NOMO-1 treated with dmso at 0.1 percent for 144 hours (cell line): ENCODE measurements around the gene USP49.
A peak's percentile ranks its signal among the peaks of the same experiment; 100 is the strongest.
"Not testable (repeated sequence)": the region's sequence is repeated elsewhere in the genome, so short reads cannot be mapped to it uniquely, and the experiment has no call there.

Source experiments
- DNase-seq: peaks from one replicate; lab custom pipeline; 2025; ENCODE audit not compliant: unreplicated experiment; lab: John Stamatoyannopoulos, UW

USP49 gene

DNA sequence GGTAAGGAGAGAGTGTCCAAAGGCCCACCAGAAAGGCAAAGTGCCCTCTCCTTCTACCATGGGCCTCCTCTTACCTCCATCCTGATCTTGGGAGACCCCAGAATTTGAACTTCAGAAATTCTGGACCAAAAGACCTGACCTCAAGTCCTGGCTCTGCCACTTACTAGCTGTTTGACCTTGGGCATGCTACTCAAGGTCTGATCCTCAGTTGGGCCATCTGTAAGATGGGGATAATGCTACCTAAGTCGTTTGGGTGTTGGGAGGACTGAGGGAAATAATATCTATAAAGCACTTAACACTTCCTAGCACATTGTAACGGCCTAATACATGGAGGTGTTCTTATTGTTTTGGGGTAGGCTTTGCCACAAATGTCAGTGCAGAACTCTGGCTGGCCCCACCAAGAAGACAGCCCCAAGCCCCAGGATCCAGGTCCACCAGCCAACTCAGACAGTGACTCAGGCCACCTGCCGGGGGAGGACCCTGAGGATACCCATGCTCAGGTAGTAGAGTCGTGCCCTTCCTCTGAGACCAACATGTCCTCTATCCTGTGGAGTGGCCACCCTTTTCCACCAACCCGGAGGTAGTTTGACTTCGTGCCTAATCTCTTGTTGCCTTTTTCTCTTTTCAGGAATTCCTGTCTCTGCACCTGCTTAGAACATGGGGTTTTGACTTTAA, 111.9 kb downstream of the USP49 start:
- no peak for DNase-seq

DNA sequence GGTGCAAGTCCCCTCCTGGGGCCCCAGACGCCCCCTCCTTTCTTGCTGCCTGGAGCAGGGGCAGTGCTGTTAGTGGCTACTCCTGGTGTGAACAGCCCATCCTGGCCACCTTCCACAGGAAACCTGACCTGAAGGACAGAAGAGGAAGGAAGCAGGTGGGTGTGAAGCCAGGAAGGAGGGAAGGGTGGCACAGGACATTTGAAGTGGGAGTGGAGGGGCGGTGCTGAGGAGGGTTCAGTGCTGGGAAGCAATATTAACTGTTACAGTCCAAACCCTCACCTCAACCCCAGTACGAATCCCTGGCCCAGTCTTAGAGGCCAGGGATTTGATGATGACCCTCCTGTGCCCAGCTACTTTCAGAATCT, 113.8 kb downstream of the USP49 start:
- no peak for DNase-seq

DNA sequence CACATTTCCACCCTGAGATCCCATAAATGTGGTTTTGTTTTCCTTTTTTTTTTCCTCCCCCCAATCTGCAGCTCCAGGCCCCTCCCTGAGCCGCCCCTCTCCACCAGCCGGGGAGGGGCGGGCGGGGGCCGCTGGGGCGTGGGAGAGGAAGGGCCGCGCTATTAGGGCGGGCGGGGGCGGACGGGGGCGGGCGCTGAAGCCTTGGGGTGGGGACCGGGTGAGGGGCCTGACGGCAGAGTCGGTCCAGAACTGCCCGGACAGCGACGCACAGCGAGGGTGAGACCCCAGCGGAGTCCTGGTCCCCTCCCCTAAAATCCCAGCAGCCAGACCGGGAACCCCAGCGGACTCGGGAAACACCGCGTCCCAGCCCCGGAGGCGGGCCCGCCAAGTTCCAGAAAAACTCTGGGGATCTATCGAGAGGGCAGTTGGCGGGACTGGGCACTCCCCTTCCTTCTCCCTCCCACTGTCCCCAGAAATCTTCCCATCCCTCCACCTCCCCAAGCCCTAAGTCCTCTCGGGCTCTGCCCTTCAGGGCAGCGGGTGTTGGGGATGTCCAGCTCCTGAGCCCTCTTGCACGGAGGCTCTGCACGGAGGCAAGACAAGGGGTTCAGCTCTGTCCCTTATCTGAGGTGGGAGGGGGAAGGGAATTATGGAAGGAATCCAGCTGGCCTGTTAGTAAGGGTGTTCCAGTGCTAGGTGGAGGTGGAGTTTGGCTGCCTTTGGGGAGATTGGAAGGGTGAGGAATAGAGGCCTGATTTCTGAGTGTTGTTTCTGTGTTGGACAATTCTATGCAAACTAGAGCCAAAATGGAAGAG, 114.4 kb downstream of the USP49 start, which contains the start of gene PRICKLE4:
Gene PRICKLE4, plus strand, starts transcription at position 232 of the 815 bp plus-strand sequence. CDS start 2,692 bp downstream, outside the sequence.
- DNase-seq: no peak

DNA sequence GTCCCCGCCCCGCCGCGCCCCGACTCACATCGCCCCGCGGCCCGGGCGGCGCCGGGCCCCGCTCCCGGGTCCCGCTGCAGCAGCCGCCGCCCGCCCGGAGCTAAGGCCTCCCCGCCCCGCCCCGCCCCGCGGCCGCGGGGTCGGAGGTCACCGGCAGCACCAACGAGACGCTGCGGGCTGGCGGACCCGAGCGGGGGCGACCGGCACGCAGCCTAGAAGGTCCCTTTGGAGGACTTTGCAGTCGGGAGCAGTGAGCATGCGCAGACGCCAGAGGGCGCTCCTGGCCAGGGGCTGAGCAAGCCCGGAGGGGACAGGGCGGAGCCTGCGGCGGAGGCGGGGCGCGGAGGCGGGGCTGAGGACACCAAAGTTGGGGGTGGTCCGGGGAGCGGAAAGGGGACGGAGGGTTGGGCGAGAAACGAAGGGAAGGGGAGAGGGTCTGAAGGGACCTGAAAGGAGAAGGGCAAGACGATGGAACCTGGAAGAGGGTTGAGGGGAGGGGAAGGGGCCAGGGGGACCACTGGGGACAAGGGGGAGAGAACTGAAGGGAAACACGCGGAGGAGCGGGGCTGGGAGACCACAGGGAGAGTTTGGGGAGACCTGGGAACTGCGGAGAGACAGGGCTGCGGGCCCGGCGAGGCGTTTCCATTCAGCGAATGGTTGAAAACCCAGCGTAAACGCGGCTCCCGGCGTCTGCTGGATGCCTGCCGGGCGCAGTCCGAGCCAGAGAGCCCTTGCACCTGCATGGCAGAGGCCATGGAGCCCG, 115.2 kb downstream of the USP49 start, which contains the start of gene FRS3:
Gene FRS3, minus strand, starts transcription at position 113 of the 763 bp plus-strand sequence. CDS start 2,913 bp downstream, outside the sequence.
- peak; percentile 92 for DNase-seq

DNA sequence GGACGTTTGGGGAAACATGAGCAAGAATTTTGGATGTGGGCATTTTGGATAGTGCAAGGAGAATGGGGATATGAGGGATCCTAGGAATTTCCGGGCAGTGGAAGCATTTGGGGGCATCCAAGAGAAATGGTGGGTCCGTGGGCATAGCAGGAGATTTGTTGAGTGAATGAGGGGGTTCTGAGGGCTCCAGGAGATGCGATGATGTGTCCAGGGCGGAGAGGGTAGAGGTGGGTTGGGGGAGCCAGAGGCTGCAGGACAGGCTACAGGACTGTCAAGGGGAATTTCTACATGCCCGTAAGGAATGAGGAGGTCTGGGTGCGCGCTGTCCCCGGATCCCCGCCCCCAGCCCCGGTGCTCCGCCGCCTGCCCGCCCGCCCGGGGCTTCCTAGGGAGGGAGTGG, 115.8 kb downstream of the USP49 start:
- no peak for DNase-seq

DNA sequence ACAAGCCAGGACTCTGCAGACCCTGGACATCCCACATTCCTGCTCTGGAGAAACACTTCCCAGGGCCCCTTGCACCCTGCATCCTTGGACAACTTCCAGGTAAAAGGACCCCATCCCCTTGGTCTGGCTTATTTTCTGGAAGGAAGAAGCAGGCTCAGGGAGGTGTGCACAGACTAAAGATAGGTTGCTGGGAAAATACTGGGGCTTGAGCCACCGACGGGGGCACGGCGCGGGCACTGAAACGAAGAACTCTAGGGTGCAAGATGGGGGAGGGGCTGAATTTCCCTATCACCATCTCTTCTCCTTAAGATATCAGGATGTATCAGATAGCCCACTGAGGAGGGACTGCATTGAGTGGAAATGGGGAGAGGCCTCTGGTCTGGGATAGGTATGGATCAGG, 116.3 kb downstream of the USP49 start:
- DNase-seq: no peak

DNA sequence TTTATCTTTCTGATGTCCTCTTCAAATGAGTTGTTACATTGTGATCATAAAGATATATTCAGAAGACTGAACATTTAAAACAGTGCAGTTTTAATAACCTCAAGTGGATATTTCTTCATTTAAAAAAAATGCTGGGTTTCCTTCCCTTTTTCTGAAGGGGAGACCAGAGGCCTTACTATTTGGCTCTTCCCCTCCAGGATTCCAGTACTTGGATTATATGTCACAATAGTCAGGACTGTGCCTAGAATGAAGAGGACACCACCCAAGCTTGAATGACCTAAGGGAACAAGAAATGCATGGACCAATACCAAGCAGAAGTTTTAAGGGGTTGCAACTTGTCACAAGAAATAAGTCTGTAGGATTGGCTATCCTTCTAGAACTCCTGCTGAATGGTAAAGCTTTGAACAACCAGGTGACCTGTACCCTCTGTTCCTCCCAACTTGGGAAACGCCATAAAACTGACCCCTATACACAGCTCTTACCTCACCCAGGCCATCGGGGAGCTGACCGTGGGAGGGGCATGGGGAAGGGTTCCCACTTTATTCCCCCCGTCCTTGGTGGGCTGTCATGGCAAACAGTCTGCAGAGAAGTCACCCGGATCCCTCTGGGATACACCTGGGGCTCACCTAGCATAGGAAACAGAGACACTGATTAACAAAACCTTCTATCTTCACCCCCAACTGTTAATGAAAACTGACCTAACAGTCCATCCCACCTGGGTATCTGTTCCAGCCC, 117.5 kb downstream of the USP49 start:
- peak; percentile 30 for DNase-seq

DNA sequence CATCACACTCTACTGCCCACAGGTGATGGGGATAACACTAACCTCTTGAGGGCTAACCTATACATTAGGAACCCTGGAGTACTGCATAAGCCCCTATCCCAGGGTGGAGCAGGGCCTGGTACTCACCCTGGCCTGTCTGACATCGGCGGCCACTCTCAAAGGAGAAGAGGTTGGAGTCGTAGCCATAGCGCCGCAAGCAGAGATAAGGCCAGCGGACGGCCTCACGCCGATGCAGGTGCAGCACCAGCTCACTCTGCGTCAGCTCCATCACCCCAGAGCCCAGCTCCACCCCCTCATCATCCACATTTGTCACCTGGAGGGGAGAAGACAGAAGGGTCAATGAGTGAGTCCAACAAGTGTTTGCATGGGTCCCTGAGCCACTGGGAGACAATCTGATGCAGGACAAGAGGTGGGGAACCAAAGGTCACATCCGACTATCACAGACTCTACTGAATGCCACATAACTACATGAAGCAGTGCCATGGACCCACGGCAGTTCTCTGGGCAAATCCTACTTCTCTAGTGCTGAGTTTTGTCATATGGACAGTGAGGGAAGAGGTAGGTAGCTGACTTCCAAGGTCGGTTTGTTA, 119.8 kb downstream of the USP49 start:
- DNase-seq: no peak

DNA sequence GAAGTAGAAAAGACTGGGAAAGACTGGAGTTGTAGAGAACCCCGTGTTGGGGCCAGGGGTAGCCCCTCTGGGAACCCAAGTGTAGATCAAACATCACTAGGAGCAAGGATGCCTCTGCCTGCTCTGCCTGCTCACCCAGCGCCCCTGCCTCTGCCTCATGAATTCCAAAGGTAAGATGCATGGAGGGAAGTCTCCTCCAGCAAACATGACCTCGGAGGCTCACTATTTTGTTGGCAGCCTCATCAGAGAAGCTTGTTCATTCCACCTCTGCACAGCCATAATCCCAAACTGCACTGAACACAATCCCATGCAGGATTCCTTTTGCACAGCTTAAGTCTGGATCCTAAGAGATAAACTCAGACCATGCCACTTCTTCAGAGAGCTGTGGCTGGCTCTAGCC, 120.3 kb downstream of the USP49 start:
- DNase-seq: no peak

DNA sequence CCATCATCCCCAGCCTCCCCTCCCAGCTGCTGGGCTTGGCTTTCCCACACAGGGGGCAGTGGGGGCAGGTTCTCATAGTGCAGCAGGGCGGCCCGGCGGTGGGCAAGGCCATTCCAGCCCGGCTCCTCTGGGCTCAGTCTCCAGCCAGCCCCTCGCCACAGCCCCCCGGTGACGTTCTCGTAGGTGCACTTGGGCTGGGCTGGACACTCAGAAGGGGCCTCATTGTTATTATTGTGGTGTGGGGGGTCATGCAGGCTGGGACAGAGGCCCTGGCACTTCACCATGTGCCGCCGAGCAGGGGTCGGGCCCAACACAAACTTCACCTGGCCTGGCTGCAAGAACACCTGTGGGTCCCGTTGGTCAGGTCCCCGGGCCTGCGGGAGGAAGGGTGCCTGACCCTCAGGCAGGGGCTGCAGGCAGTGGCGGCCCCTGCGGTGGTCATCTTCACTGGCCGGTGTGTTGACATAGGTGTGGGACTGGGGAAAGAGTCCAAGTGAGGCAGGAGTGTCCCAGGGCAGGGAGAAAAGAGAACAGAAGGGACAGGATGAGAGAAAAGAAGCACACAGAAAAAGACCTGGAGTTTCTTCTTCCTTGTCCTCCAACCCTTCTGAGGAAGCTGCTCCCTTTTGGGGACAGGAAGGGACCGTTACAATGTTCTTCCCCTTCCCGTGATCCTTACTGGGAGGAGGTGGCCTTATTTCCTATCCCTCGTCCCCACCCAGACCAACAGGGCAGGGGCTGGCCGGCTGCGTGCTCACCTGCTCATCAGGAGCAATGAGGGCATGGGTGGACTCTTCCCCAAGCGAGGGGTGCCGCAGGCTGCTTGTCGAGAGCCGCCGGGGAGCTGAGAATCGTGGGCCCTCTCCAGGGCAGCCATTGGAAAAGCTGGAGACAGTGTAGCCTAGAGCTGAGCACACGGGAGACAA, 123.9 kb downstream of the USP49 start:
- no peak for DNase-seq

DNA sequence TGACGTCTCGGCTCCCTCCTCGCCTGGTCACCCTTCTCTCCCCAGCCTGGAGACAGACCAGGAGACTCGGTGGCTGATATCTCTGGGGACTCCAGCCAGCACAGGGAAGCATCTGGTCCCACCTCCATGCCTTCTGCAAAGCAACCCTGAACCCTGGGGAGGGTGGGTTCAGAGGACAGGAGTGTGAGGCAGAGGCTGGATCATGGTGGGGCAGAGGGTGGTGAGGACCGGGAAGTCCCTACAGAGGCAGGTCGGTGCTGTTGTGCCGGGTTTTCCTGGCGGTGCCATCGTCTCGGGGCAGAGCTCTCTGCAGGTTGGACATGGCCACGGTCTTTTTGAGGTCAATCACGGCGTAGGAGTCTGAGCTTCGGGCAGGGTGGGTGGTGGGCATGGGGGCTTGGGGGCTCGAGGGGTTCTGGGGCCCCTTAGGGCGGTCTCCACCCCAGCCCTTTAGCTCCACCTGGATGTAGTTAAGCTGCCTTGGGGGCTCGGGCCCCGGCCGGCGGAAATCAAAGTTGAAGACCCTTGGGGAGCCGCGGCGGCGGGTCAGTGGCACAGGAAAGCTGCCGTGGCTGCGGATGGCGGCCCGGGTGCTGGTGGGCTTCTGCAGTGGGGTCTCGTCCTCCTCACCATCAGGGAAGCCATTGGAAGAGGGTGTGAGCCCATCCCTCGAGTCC, 124.7 kb downstream of the USP49 start:
- no peak for DNase-seq

DNA sequence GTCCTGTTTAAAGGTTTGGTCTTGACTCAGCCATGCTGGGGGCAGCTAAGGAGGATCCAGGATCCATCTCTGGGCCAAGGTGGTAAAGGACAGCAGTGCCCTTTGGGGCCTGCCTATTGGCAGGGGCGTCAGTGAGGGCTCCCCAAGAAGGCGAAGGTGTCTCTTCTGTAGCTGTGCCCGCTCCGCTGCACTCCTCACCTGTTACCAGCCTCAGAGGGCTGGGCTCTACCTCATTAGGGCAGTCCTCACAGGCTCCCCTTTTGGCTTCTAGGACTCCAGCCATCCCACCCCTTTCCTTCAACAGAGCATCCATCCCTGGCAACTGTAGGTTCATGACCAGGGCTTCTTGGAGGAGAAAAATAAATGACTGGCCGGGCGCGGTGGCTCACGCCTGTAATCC, 125.8 kb downstream of the USP49 start:
- no peak for DNase-seq

DNA sequence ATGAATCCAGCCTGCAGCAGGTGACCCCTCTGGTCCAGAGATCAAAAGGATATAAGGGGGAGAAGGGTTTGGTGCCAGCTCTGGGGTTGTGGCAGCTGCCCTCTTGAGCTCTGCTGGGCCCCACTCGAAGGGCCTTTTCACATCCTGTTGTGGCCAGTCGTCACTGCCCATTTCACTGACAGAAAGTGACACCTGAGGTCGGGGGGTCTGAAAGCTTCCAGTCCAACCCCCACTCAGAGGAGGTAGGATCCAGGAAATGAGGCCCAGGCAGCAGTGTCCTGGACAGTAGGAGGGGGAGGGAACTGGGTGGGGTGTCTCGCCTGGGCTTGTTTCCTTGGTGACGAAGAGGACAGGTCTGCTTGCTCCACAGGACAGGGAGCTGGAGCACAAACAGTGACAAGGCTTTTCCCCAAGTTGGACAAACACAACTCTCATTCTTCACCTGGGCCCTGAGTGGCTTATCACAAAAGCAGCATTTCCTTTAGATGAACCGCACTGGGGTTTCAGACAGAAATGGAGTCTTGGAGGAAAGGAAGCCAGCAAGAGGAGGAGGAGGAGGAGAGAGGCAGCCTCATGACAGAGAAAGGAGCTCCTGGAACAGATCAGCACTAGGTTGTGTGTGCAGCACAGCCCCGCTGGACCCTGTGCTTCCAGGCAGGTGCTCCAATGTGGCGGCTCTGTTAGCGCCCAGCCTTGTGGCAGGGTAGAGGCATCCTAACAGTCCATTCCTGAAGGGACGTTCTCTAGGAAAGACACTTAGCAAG, 126.4 kb downstream of the USP49 start:
- DNase-seq: no peak

DNA sequence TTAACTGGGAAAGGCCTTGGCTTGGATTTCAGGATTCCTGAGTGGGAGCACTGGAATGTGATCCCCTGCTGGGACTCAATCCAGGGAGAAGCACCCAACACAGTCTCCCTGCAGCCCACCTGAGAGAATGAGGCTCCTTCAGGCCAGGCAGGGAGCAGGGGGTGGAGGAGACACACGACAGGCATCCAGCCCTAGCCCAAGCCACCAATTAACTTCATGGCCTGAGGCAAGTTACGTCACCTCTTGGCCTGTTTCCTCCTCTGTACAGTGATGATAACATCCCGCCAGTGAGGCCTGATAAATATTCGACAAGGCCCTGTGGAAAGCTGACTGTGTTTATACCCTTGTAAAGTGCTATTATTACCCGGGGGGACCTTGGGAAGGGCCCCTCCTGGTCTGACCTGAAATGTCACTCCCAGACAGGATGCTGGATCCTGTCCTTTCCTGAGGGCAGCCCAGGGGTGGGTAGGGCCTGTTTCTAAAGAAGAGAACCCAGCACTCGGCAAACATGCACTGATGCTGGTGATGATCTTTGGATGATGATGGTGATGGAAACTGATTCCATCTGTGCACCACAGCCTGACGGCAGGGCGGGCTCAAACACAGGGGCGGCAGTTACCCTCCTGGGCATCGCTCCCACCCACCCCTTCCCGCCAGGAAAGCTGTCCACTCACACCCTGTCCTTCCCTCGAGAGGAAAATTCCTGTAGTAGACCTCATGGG, 127.9 kb downstream of the USP49 start:
- no peak for DNase-seq

DNA sequence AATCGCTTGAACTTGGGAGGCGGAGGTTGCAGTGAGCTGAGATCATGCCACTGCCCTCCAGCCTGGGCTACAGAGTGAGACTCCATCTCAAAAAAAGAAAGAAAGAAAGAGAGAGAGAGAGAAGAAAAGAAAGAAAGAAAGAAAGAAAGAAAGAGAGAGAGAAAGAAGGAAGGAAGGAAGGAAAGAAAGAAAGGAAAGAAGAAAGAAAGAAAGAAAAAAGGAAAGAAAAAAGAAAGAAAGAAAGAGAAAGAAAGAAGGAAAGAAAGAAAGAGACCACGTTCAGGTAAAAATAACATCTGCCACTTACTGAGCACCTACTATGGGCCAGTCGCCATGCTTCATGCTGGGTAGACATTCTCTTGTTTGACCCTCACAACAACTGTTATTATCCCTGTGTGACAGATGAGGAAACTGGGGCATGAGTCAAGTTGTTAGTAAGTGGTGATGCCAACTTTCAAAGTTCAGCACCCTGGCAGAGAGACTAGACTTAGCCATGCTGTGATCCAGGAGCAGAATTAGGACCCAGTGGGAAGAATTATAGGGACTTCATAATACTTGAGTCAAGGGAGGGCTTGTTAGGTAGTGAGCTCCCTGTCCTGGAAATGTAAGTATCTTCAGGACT, 129.0 kb downstream of the USP49 start:
- not testable (repeated sequence) for DNase-seq

DNA sequence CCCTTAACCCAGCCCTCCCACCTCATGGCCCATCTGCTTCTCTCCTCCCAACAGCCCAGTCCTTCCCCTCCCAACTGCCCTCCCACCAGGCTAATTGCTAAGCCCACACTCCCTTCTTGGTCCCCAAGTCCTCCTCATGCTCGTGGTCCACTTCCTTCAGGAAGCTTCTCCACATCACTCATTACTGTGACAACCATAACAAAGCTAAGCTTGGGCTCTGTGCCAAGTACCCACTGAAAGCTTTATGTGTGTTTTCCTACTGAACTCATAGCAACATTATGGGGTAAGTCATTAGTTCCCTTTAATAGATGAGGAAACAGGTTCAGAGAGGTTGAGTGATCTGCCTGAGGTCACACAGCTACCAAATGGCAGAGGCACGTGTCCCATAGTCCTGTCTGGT, 131.7 kb downstream of the USP49 start:
- no peak for DNase-seq

DNA sequence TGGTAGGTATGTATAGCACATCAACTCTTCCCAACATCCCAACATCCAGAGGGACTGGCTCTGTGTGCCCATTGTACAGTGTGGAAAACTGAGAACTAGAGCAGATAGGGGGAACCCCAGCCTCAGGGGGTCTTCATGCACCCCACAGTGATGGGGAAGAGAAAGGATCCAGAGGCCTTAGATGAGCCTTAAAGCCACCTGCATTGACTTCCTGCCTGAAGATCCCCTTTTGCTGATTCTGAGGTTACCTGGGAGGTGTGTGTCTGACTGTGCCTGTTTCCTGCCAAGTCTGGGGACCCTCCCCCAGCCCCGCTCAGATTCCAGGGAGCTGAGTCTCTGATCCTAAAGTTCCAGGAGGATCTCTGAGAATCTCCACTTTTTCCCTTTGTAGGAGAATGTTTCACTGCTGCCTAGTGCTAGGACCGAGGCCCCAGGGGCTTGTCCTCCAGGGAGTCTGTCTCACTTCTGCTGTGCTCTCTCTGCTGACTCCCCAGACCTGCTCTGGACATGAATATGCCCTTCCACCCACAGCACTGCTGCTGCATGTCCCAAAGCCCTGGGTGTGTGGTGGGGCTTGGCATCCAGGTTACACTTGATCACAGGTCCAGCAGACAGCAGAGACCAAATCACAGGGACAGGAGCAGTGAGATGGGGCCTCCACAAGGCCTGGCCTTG, 135.1 kb downstream of the USP49 start:
- DNase-seq: no peak
